ENCODE measurements around the gene NUAK1.

Gene NUAK1

DNA sequence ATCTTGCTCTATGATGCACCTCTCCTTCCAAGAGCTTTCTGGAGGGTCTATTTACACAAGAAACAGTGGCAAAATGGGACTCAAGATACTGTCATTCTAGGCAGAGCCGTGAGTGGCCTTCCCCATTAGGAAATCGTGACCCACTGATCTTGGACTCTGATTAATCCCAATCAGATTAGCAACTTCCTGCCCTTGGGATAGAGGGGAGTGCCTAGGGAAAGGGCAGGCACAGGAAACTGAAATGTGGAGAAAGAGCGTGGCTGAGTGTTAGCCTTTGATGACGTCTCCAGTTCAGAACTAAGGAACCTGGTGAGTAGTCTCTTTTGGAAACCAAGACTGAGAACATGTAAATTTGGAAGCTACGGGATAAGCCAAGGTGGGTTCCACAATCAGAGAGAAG, 76.1 kb downstream of the NUAK1 start:
- no peaks in the 10 kb centered on the region for H3K27me3 ChIP-seq (ENCODE audit: insufficient read depth, poor library complexity, severe bottlenecking)
- no peak for DNase-seq (ENCODE audit: low read depth in 1 of 2, low spot score in 1 of 2)
- H3K27ac ChIP-seq (replicated peaks), result no peak overlapping the region
- H3K4me3 ChIP-seq (replicated peaks; ENCODE audit: insufficient read depth, low read length), result no peak overlapping the region
- TF ChIP-seq, protein P1, sequence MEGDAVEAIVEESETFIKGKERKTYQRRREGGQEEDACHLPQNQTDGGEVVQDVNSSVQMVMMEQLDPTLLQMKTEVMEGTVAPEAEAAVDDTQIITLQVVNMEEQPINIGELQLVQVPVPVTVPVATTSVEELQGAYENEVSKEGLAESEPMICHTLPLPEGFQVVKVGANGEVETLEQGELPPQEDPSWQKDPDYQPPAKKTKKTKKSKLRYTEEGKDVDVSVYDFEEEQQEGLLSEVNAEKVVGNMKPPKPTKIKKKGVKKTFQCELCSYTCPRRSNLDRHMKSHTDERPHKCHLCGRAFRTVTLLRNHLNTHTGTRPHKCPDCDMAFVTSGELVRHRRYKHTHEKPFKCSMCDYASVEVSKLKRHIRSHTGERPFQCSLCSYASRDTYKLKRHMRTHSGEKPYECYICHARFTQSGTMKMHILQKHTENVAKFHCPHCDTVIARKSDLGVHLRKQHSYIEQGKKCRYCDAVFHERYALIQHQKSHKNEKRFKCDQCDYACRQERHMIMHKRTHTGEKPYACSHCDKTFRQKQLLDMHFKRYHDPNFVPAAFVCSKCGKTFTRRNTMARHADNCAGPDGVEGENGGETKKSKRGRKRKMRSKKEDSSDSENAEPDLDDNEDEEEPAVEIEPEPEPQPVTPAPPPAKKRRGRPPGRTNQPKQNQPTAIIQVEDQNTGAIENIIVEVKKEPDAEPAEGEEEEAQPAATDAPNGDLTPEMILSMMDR (IDR thresholded peaks at IDR 0.05; ENCODE audit: insufficient read depth, low read length), result no peak
- TF ChIP-seq SPI1 (IDR thresholded peaks at IDR 0.05; ENCODE audit: borderline replicate concordance, low read depth), result no peak

DNA sequence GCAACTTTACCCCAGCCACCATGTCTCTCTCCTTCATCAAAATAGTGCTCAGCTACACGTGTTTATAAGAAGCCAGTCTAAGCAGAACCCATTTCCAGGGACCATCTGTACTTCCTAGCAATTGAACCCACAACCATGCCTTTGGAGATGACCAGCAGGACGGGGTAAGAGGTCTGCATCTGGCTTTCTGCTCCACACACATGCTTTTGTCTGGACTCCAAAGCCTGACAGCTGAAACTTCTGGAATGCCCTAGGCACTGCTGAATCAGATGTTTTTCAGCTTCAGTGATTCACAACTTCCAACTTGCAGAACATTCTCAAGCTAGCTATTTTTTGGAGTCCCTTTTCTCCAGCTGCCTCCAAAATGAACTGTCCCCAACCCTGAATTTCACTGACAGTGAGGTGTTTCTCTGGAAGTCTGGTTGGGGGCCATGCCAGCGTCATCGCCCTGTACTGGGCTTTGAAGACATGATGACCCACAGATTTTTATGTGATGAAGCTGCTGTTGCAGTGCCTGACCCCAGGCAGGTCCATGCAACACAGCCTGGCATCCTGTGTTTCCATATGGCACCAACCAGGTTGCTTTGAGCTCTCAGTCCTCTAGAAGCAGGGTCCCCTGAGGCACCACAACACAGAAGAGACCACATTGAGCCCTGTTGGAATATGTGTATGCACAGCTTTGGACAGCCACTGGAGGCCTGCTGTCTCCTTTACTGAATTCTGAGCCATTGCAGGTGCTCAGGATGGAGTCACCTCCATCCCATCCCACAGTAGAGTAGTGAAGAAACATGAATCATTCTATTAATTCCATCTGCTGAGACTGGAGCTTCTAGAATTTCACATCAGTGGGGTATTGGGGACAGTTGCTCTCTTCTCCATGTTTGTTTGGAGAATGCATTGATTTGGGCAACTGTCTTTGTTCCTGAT, 80.2 kb downstream of the NUAK1 start:
- H3K4me3 ChIP-seq (replicated peaks; ENCODE audit: insufficient read depth, low read length), result no peak overlapping the region
- TF ChIP-seq SPI1 (IDR thresholded peaks at IDR 0.05; ENCODE audit: borderline replicate concordance, low read depth), result no peak
- no peak for TF ChIP-seq GABPA (IDR thresholded peaks at IDR 0.05; ENCODE audit: low read depth)
- TF ChIP-seq POLR2AphosphoS5 (IDR thresholded peaks at IDR 0.05; ENCODE audit: low read depth), result no peak
- TF ChIP-seq, protein P1 (IDR thresholded peaks at IDR 0.05; ENCODE audit: insufficient read depth, low read length), result no peak
- TF ChIP-seq, protein P2, sequence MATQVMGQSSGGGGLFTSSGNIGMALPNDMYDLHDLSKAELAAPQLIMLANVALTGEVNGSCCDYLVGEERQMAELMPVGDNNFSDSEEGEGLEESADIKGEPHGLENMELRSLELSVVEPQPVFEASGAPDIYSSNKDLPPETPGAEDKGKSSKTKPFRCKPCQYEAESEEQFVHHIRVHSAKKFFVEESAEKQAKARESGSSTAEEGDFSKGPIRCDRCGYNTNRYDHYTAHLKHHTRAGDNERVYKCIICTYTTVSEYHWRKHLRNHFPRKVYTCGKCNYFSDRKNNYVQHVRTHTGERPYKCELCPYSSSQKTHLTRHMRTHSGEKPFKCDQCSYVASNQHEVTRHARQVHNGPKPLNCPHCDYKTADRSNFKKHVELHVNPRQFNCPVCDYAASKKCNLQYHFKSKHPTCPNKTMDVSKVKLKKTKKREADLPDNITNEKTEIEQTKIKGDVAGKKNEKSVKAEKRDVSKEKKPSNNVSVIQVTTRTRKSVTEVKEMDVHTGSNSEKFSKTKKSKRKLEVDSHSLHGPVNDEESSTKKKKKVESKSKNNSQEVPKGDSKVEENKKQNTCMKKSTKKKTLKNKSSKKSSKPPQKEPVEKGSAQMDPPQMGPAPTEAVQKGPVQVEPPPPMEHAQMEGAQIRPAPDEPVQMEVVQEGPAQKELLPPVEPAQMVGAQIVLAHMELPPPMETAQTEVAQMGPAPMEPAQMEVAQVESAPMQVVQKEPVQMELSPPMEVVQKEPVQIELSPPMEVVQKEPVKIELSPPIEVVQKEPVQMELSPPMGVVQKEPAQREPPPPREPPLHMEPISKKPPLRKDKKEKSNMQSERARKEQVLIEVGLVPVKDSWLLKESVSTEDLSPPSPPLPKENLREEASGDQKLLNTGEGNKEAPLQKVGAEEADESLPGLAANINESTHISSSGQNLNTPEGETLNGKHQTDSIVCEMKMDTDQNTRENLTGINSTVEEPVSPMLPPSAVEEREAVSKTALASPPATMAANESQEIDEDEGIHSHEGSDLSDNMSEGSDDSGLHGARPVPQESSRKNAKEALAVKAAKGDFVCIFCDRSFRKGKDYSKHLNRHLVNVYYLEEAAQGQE (IDR thresholded peaks at IDR 0.05; ENCODE audit: insufficient replicate concordance, low read depth), result no peak
- no peak for DNase-seq (ENCODE audit: low read depth in 1 of 2, low spot score in 1 of 2)
- H3K27me3 ChIP-seq (ENCODE audit: insufficient read depth, poor library complexity, severe bottlenecking), result no peaks in the 10 kb centered on the region
- no peak overlapping the region for H3K27ac ChIP-seq (replicated peaks)

DNA sequence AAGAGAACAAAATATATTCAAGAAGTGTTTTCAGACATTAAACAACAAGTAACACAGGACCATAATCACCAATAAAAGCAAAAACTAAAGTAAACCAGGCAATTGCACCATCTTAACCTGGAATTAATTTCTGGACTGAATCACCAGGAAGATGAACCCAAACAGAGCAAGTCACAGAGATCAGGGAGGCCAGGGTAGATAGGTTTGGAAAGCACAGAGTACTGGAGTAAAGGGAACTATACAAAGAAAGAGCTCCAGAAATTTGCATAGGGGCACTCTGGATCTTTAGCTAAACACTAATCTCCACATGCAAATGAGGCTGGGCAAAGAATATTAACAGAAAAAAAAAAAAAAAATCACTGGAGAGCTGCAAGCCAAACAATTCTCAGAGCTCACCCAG, 84.7 kb downstream of the NUAK1 start:
- DNase-seq (ENCODE audit: low read depth in 1 of 2, low spot score in 1 of 2), result no peak
- Histone ChIP-seq H3K27me3 (ENCODE audit: insufficient read depth, poor library complexity, severe bottlenecking) (no peaks in the 10 kb centered on the region), H3K27ac (replicated peaks) (no peak overlapping the region), H3K4me3 (replicated peaks; ENCODE audit: insufficient read depth, low read length) (no peak overlapping the region)
- TF ChIP-seq POLR2AphosphoS5 (IDR thresholded peaks at IDR 0.05; ENCODE audit: low read depth) (no peak), GABPA (IDR thresholded peaks at IDR 0.05; ENCODE audit: low read depth) (no peak), SPI1 (IDR thresholded peaks at IDR 0.05; ENCODE audit: borderline replicate concordance, low read depth) (no peak)
- TF ChIP-seq, protein P1 (IDR thresholded peaks at IDR 0.05; ENCODE audit: insufficient read depth, low read length), result no peak
- TF ChIP-seq, protein P2 (IDR thresholded peaks at IDR 0.05; ENCODE audit: insufficient replicate concordance, low read depth), result no peak
